GM06990 (cell line): ENCODE measurements around the gene LMAN1L.
A peak's percentile ranks its signal among the peaks of the same experiment; 100 is the strongest.

ENCODE experiments used
- DNase-seq: peaks from one replicate; pipeline ENCODE4 v3.0.0-alpha.2; 2011; ENCODE audit not compliant: insufficient read length; ENCODE audit errors: extremely low read depth
- H3K27me3 ChIP-seq: replicated peaks from 2 replicates; pipeline ENCODE4 v1.6.0; 2011; ENCODE audit warnings: low read length; ENCODE audit not compliant: control insufficient read depth, insufficient read depth
- H3K36me3 ChIP-seq: 2 replicates; pipeline ENCODE4 v1.5.1; 2011; ENCODE audit warnings: low read length; ENCODE audit not compliant: control insufficient read depth, insufficient read depth
- H3K4me3 ChIP-seq: replicated peaks from 2 replicates; pipeline ENCODE4 v1.5.1; 2011; ENCODE audit warnings: low read depth, mild to moderate bottlenecking, control low read depth, low read length
- TF ChIP-seq, protein P1 (sequence below): IDR thresholded peaks from 2 replicates; pipeline ENCODE4 v1.5.1; 2011; ENCODE audit warnings: low read length, control low read depth, mild to moderate bottlenecking, inconsistent platforms; ENCODE audit not compliant: insufficient read depth, poor library complexity, severe bottlenecking

LMAN1L gene

DNA sequence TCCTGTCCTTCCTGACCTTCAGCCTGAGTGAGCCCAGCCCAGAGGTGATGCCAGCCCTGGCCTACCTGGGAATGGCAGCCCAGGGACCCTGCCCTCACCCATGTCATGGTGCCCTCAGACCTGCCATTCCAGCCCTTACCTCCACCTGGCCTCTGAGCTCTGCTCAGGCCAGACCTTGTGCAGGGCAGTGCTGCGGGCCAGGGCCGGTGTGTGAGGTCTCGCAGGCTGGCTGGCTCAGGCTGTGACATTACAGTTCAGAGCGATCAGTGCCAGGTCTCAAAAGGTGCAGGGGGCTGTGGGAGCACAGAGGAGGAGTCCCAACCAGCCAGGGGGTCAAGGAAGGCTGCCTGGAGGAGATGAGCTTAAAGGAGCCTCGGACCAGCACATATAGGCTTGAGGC, 7.4 kb downstream of the LMAN1L start:
- DNase-seq: no peak
- Histone ChIP-seq H3K4me3 (no peak overlapping the region), H3K27me3 (no peaks in the 10 kb centered on the region), H3K36me3 (no peaks in the 10 kb centered on the region)
- TF ChIP-seq, protein P1, sequence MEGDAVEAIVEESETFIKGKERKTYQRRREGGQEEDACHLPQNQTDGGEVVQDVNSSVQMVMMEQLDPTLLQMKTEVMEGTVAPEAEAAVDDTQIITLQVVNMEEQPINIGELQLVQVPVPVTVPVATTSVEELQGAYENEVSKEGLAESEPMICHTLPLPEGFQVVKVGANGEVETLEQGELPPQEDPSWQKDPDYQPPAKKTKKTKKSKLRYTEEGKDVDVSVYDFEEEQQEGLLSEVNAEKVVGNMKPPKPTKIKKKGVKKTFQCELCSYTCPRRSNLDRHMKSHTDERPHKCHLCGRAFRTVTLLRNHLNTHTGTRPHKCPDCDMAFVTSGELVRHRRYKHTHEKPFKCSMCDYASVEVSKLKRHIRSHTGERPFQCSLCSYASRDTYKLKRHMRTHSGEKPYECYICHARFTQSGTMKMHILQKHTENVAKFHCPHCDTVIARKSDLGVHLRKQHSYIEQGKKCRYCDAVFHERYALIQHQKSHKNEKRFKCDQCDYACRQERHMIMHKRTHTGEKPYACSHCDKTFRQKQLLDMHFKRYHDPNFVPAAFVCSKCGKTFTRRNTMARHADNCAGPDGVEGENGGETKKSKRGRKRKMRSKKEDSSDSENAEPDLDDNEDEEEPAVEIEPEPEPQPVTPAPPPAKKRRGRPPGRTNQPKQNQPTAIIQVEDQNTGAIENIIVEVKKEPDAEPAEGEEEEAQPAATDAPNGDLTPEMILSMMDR: no peak

DNA sequence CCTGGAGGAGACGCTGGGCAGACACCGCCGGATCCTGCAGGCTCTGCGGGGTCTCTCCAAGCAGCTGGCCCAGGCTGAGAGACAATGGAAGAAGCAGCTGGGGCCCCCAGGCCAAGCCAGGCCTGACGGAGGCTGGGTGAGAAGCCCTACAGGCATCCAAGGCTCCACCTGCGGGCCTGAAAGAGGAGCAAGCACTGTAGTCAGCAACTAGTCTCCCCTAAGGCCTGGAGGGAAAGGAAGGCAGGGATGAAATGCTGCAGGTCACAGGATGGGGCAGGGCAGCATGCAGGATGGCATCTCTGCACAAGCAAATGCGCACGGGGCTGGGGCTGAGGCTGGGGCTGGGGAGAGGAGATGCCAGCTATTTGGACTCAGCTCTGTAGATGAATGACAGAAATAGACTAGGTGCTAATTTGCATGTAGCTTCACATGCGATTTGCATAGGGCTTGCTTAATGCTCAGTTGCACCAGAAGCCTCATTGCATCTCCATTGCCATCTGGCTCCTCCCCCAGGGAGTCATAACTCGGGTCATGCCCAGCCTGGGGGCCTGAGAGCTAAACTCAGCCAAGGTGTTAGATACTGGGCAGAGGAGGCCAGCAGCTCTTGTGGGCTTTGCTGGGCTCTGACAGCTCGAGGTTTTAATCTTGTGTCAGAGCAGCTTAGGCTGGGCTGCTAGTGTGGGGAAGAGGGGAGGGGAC, 8.6 kb downstream of the LMAN1L start:
- DNase-seq: peak; percentile 72
- 0 out of 2 replicates have a peak overlapping the region, but pooled peaks have one; percentile 2 for H3K4me3 ChIP-seq

DNA sequence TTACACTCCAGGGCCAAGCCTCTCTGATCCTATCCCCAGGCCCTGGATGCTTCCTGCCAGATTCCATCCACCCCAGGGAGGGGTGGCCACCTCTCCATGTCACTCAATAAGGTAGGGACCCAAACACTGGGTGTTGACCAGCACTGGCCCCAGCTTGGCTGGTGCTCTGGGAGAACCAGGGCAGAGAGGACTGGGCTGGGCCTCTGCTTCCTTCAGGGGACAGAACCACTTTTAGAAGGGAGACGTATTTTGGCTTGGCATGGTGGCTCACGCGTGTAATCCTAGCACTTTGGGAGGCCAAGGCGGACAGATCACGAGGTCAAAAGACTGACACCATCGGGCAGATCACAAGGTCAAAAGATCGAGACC, 9.1 kb downstream of the LMAN1L start:
- Histone ChIP-seq H3K36me3 (no peaks in the 10 kb centered on the region), H3K4me3 (no peak overlapping the region), H3K27me3 (no peaks in the 10 kb centered on the region; the same call in none of the 2 replicates)
- no peak for DNase-seq
- TF ChIP-seq, protein P1: no peak

More for the DNA sequence above, 8.6 kb downstream of the LMAN1L start:
- Histone ChIP-seq H3K36me3 (no peaks in the 10 kb centered on the region), H3K27me3 (no peaks in the 10 kb centered on the region; the same call in none of the 2 replicates)
- TF ChIP-seq, protein P1: peak; percentile 24

DNA sequence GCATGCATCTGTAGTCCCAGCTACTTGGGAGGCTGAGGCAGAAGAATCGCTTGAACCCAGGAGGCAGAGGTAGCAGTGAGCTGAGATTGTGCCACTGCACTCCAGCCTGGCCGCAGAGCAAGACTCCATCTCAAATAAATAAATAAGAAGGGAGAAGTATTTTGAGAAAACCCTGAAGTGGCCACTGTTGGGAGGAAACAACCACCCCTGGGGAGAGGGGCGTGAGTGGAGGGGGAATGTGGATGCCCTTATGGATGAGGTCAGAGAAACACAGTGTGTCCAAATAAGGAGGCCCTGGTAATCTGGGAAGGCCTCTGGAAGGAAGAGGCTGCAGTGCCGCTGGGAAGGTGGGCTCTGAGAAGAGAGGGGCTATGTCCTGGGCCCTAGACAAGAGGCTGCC, 9.6 kb downstream of the LMAN1L start:
- H3K36me3 ChIP-seq: no peaks in the 10 kb centered on the region
- H3K4me3 ChIP-seq: no peak overlapping the region
- no peaks in the 10 kb centered on the region; the same call in none of the 2 replicates for H3K27me3 ChIP-seq
- DNase-seq: no peak
- TF ChIP-seq, protein P1: no peak

DNA sequence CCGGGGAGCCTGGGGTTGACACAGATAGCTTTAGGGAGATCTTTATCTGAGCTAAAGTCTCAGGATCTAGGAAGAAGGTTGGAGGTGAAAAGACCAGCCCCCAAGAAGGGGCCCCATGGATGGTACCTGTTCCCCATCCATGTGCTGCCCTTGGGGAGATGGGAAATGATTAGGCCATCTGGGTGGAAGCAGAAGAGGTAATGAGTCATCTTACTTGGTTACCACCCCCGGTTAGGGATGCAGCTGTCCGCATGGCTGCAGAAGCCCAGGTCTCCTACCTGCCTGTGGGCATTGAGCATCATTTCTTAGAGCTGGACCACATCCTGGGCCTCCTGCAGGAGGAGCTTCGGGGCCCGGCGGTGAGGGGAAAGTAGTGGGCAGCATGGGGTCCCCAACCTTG, 10.7 kb downstream of the LMAN1L start:
- H3K4me3 ChIP-seq: no peak overlapping the region
- DNase-seq: no peak
- no peaks in the 10 kb centered on the region for H3K36me3 ChIP-seq
- no peaks in the 10 kb centered on the region; the same call in none of the 2 replicates for H3K27me3 ChIP-seq
- TF ChIP-seq, protein P1: no peak
